ENCODE data around the gene OR5K1. TPM values are rescaled to one million over a fixed set of nuclear protein-coding genes. Genes with fewer than 3 reads are reported as not detected.

The OR5K1 gene
- not detected in 2 replicates for total RNA-seq (ENCODE audit: low replicate concordance)
- long read RNA-seq: 0 reads

DNA sequence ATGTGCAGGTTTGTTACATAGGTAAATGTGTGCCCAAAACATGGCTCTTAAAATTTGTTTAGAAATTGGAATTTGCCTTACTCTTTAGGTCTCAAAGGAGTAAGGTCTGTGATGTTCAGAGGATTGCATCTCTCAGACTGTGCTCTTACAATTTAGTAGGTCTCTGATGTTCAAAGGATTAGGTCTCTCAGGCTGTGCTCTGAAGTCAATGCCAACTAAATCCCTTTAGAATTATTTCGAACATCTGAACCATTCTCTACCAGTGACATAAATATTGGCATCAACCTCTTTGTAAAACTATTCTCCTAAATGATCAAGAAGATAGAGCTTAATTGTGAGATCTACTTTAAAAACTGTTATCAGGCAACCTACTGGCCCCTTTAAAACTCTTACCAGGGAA lies at the start of gene OR5K1:
OR5K1 (plus strand) TSS at position 301 of the 400 bp plus-strand sequence. CDS start 6,376 bp downstream, outside the sequence.
- H3K9me3 Mint-ChIP-seq: no peaks in the 10 kb centered on the region
- no peaks in the 10 kb centered on the region for H3K27me3 Mint-ChIP-seq
- H3K27ac Mint-ChIP-seq: no peak within 1 kb of the TSS
- H3K4me3 Mint-ChIP-seq: no peak within 1 kb of the TSS
- H3K4me1 Mint-ChIP-seq (ENCODE audit: unreplicated experiment): no peaks in the 10 kb centered on the region
- TF ChIP-seq, protein P1, sequence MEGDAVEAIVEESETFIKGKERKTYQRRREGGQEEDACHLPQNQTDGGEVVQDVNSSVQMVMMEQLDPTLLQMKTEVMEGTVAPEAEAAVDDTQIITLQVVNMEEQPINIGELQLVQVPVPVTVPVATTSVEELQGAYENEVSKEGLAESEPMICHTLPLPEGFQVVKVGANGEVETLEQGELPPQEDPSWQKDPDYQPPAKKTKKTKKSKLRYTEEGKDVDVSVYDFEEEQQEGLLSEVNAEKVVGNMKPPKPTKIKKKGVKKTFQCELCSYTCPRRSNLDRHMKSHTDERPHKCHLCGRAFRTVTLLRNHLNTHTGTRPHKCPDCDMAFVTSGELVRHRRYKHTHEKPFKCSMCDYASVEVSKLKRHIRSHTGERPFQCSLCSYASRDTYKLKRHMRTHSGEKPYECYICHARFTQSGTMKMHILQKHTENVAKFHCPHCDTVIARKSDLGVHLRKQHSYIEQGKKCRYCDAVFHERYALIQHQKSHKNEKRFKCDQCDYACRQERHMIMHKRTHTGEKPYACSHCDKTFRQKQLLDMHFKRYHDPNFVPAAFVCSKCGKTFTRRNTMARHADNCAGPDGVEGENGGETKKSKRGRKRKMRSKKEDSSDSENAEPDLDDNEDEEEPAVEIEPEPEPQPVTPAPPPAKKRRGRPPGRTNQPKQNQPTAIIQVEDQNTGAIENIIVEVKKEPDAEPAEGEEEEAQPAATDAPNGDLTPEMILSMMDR (conservative IDR thresholded peaks at IDR 0.05): no peak
- no peak for DNase-seq (ENCODE audit: extremely low spot score, unreplicated experiment)
- H3K36me3 Mint-ChIP-seq: no peaks in the 10 kb centered on the region

DNA sequence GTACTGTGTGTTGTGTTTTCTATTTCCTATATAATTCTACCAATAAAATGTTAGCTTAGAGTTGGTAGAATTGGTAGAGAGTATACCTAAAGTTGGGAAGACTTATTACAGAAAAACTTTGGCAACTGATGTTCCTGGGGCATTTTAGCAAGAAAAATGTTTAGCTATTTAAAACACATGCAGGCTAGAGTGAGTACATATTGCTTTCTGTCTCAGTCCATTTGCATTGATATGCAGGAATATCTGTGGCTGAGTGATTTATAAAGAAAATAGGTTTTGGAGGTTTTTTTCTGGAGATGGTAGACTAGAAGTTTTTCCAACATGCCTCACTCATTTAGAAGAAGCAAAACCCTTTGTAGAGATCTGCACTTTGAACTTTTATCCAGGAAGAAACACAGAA lies 30.4 kb upstream of the OR5K1 start:
- H3K4me1 Mint-ChIP-seq (ENCODE audit: unreplicated experiment): no peaks in the 10 kb centered on the region
- no peaks in the 10 kb centered on the region for H3K36me3 Mint-ChIP-seq
- H3K4me3 Mint-ChIP-seq: no peak overlapping the region
- H3K27me3 Mint-ChIP-seq: no peaks in the 10 kb centered on the region
- H3K27ac Mint-ChIP-seq: no peak overlapping the region
- TF ChIP-seq, protein P1 (conservative IDR thresholded peaks at IDR 0.05): no peak
- no peaks in the 10 kb centered on the region for H3K9me3 Mint-ChIP-seq
- no peak for DNase-seq (ENCODE audit: extremely low spot score, unreplicated experiment)

DNA sequence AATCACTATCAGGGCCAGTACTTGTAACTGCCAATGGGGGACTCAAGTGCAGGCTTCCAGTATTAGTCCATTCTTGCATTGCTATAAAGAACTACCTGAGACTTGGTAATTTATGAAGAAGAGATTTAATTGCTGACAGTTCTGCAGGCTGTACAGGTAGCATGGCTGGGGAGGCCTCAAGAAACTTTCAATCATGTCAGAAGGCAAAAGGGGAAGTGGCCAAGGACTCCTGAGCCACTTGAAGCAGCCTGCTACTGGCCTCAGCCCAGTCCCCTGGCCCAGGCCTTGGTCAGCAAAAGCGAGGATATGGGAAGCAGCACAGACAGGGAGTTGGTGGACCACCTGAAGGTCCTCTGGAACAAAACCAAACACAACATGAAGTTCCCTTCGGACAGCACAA lies 29.2 kb upstream of the OR5K1 start:
- H3K36me3 Mint-ChIP-seq: no peaks in the 10 kb centered on the region
- no peak overlapping the region for H3K4me3 Mint-ChIP-seq
- H3K9me3 Mint-ChIP-seq: no peaks in the 10 kb centered on the region
- no peaks in the 10 kb centered on the region for H3K27me3 Mint-ChIP-seq
- TF ChIP-seq, protein P1 (conservative IDR thresholded peaks at IDR 0.05): no peak
- no peak overlapping the region for H3K27ac Mint-ChIP-seq
- DNase-seq (ENCODE audit: extremely low spot score, unreplicated experiment): no peak
- H3K4me1 Mint-ChIP-seq (ENCODE audit: unreplicated experiment): no peaks in the 10 kb centered on the region

DNA sequence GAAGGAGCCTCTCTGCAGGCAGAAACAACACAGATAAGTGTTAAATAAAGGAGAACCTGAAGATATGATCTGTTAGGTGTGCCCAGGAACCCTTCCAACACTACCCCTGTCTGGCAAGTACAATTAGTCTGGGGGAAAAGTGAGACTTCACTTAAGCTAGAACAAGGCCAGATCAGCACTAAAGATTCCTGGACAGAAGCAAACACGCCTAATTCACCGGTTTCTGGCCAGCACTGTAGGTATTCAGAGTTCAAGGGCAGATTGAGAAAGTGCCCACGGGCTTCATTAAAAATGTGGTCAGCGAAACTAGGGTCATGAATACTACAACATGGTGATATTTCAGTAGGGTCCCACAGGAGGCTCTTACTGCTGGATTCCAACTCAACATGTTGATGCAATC lies 28.6 kb upstream of the OR5K1 start:
- no peak for DNase-seq (ENCODE audit: extremely low spot score, unreplicated experiment)
- Mint-ChIP-seq H3K27ac (no peak overlapping the region), H3K36me3 (no peaks in the 10 kb centered on the region), H3K27me3 (no peaks in the 10 kb centered on the region), H3K9me3 (no peaks in the 10 kb centered on the region), H3K4me1 (ENCODE audit: unreplicated experiment) (no peaks in the 10 kb centered on the region), H3K4me3 (no peak overlapping the region)
- TF ChIP-seq, protein P1 (conservative IDR thresholded peaks at IDR 0.05): no peak

DNA sequence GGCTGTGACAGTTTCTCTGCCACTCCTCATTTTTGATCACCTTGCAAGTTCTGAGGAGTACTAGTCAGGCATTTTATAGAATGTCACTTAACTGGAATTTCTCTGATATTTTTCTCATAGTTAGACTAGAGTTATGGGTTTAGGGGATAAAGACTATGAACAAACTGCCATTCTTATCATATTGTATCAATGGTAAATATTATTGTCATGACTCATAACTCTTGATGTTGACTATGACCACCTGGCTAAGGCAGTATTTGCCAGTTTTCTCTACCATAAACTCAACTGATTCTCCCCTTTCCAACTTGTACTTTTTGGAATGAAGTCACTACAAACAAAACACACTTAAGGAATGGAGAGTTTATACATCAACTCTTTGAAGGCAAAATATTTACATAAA lies 22.7 kb upstream of the OR5K1 start:
- no peak for DNase-seq (ENCODE audit: extremely low spot score, unreplicated experiment)
- H3K4me1 Mint-ChIP-seq (ENCODE audit: unreplicated experiment): no peaks in the 10 kb centered on the region
- H3K36me3 Mint-ChIP-seq: no peaks in the 10 kb centered on the region
- no peak overlapping the region for H3K27ac Mint-ChIP-seq
- H3K9me3 Mint-ChIP-seq: no peaks in the 10 kb centered on the region
- H3K27me3 Mint-ChIP-seq: no peaks in the 10 kb centered on the region
- TF ChIP-seq, protein P1 (conservative IDR thresholded peaks at IDR 0.05): no peak
- no peak overlapping the region for H3K4me3 Mint-ChIP-seq

DNA sequence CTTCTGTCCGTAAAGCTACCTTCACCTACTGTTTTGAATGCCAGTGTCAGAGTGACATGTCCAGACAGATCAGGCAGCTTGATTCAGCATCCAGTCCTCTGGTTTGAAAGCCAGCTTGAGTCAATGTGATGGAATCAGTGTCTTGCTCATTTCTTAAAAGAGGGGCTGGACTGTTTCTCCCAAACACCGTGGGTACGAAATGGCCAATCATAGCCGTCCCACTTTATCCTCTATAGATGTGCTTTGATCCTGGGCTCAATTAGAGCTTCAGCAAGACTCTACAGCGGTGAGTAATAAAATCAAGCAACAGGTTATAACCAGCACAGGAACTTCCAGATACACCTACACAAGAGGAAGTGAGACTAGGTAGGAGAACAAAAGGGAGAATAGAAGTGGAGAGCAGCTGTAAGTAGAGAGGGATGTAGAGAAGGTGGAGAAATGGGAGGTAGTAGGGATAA lies 17.0 kb upstream of the OR5K1 start:
- no peak for DNase-seq (ENCODE audit: extremely low spot score, unreplicated experiment)
- TF ChIP-seq, protein P1 (conservative IDR thresholded peaks at IDR 0.05): no peak
- no peak overlapping the region for H3K4me3 Mint-ChIP-seq
- H3K36me3 Mint-ChIP-seq: no peaks in the 10 kb centered on the region
- no peaks in the 10 kb centered on the region for H3K27me3 Mint-ChIP-seq
- no peaks in the 10 kb centered on the region for H3K4me1 Mint-ChIP-seq (ENCODE audit: unreplicated experiment)
- H3K27ac Mint-ChIP-seq: no peak overlapping the region
- H3K9me3 Mint-ChIP-seq: no peaks in the 10 kb centered on the region
